ENCODE data around the gene SRL. TPM values are rescaled to one million over a fixed set of nuclear protein-coding genes. Genes with fewer than 3 reads are reported as not detected.
"Not testable (repeated sequence)": the region's sequence is repeated elsewhere in the genome, so short reads cannot be mapped to it uniquely, and the experiment has no call there.

The SRL gene
- total RNA-seq, 1 experiment from 2014 or later, result not detected

DNA sequence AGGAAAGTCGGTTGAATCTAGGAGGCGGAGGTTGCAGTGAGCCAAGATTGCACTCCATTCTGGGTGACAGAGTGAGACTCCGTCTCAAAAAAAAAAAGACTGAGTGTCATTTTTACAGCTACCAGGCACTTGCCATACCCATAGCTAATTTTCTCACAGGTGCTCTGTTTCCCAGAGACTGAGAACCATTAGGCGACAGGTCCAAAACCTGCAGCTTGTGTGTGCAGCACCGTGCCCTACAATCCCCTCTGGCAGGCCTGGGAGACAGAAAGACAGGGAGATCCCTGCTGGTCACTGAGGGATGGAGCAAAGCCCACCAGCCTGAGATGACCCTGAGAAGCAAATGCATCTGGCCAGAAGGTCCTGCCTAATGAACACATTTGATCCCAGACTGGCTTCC, 28.2 kb upstream of the SRL start:
- no peaks in the 10 kb centered on the region; the same call in 1 of the 2 replicates for H3K36me3 ChIP-seq (replicated peaks; ENCODE audit: control insufficient read depth, insufficient read depth, low read length)
- peak; percentile 24 for DNase-seq
- no peaks in the 10 kb centered on the region for H3K27me3 ChIP-seq (ENCODE audit: control insufficient read depth, insufficient read depth, low read length)
- no peak overlapping the region for H3K4me3 ChIP-seq (ENCODE audit: insufficient read depth, low read depth, low read length)

DNA sequence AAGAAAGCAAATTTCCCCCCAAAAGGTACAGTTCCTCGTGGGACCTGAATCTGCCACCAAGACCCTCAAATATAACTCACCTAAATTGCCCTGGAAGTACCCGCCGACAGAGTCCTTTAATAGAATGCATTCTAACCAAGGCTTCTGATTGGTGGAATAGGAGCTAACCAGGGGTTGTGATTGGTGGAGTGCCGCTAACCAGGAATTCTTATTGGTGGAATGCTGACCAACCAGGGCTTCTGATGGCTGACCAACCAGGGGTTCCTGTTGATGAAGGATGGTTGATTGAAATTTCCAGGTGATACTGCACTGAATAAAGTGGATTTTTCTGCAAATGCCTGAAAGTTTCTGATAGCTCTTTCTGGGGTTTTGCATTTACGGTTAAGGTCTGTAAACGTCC, 24.5 kb upstream of the SRL start:
- Histone ChIP-seq H3K4me3 (ENCODE audit: insufficient read depth, low read depth, low read length) (no peak overlapping the region), H3K27me3 (ENCODE audit: control insufficient read depth, insufficient read depth, low read length) (no peaks in the 10 kb centered on the region), H3K36me3 (replicated peaks; ENCODE audit: control insufficient read depth, insufficient read depth, low read length) (peaks cover 5% of the 10 kb centered on the region)
- peak; percentile 88 for DNase-seq

DNA sequence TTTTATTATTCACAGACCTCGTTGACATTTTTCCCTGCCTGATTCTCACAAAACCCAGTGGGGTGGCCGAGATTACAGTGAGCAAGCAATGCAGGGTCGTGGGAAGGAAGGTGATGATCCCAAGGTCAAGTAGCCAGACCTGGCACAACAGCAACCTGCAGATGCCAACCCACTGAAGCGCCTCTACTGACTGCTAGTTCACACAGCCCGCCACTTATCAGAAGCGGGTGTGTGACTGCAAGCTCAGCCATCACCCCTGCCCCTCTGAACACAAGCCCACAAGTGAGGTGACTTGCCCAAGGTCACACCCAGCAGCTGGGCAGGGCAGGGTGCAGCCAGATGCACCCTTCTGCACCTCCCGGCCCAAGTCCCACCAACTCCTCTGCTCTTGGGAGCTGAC, 23.8 kb upstream of the SRL start:
- no peaks in the 10 kb centered on the region for H3K27me3 ChIP-seq (ENCODE audit: control insufficient read depth, insufficient read depth, low read length)
- no peak overlapping the region for H3K4me3 ChIP-seq (ENCODE audit: insufficient read depth, low read depth, low read length)
- H3K36me3 ChIP-seq (replicated peaks; ENCODE audit: control insufficient read depth, insufficient read depth, low read length), result peaks cover 5% of the 10 kb centered on the region
- peak; percentile 25 for DNase-seq

DNA sequence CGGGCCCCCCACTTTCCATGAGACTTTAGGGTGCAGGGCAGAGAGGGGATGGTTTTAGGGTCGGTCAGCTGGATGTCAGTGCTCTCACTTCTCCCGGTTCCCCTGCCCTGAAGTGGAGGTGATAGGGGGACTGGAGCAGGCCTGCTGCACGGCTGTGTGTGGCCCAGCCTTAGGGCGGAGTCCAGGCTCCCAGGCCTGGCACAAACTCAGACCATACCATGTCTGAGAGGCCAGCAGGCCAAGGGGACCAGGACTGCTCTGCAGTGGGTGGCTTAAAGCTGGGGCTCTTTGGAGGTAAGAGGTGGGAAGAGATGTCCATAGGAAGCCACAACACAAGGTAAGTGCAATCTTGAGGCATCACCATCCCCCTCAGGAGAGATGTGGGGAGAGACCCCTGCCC, 22.7 kb upstream of the SRL start:
- Histone ChIP-seq H3K27me3 (ENCODE audit: control insufficient read depth, insufficient read depth, low read length) (no peaks in the 10 kb centered on the region), H3K36me3 (replicated peaks; ENCODE audit: control insufficient read depth, insufficient read depth, low read length) (peaks cover 9% of the 10 kb centered on the region), H3K4me3 (ENCODE audit: insufficient read depth, low read depth, low read length) (no peak overlapping the region)
- peak; percentile 57 for DNase-seq

DNA sequence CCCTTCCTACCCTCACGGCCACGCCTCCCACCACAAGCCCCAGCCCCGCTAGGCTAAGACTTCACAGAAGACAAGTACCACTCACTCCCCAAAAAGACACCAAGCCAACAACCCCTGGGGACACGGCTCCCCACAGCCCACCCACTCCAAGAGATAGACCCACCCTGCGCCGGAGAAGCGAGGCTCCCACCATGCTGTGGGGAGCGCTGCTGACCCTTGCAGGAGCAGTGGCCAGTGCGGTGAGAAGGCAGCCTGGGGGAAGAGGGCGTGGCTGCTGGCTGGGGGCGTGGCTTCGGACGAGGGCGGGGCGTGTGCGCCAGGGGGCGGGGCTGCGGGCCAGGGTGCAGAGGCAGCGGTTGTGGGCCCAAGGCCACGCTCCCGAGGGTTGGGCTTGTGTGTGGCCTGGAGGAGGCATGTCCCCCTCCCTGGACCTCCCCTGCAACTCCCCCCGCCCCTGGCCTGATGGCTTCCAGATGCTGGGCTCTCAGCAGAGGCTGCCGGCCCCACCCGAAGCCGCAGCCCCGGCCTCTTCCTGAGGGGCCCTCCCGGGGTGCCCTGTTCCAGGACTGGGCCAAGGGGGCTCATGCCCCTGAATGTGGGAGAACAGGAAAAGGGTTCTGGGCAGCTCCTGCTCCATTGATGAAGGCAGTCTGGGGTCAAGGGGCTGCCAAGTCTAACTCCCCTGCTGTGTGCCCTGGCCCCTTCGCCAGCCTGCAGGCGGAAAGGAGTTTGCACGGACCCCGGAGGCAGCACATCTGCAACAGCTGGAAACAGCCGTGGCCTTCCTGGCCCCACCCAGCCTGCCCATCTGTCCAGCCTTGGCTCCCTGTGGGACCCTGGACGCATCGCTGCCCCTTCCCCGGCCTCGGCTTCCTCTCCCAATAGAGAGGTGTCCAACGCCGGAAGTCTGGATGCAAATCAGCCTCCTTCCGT, 21.9 kb upstream of the SRL start:
- no peak overlapping the region for H3K4me3 ChIP-seq (ENCODE audit: insufficient read depth, low read depth, low read length)
- H3K36me3 ChIP-seq (replicated peaks; ENCODE audit: control insufficient read depth, insufficient read depth, low read length), result peaks cover 10% of the 10 kb centered on the region
- peak; percentile 99 for DNase-seq
- H3K27me3 ChIP-seq (ENCODE audit: control insufficient read depth, insufficient read depth, low read length), result no peaks in the 10 kb centered on the region

DNA sequence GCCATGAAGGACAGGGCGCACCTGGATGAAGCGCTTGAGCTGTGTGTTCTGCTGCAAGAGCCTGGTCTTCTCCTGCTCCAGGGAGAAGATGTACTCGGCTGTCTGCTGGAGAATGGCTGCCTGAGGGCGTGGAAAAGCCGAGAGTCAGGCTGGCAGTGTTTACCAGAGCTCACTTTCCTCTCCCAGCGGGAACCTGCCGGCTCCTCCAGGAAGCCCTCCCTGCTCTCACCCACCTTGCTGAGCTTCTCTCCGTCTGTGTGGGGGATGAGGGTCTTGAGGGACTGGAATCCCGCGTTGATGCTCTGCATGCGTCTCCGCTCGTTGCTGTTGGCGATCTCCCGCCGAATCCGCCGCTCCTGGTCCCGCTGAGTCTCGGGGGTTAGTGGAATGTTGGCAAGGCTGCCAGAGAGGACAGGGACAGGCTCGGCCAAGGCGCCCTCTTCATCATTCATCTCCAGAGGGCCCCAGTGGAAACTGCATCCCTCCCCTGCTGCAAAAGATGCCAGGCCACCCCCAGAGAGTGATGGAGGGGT, 20.5 kb upstream of the SRL start:
- peak; percentile 40 for DNase-seq
- H3K27me3 ChIP-seq (ENCODE audit: control insufficient read depth, insufficient read depth, low read length), result no peaks in the 10 kb centered on the region
- no peak overlapping the region for H3K4me3 ChIP-seq (ENCODE audit: insufficient read depth, low read depth, low read length)
- peaks cover 10% of the 10 kb centered on the region for H3K36me3 ChIP-seq (replicated peaks; ENCODE audit: control insufficient read depth, insufficient read depth, low read length)

DNA sequence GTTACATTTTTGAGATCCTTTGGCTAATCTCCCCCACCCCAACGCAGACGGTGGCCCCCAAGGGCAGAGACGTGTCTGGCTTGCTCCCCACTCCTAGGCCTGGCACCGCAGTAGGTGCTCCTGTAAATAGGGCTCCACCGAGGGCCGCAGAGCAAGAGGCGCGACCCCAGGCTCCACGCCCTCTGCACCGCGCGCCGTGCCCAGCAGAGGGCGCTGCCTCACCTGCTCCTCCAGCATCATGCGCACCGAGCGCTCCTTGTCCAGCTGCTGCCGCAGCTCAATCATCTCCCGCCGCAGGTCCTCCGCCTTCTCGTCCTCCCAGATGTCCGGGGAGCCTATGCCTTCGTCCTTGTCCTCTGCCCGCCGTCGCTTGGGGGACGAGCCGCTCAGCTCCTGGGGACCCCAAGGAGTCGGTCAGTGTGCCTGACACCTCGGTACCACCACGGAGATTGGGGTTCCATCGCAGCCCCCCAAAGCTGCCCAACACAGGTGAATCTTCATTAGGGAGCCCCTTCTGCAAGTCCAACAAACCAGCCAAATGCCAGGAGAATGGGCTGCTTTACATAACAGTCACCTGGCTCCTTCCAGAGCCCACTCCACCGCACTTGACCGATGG, 19.8 kb upstream of the SRL start:
- Histone ChIP-seq H3K36me3 (replicated peaks; ENCODE audit: control insufficient read depth, insufficient read depth, low read length) (peaks cover 12% of the 10 kb centered on the region), H3K27me3 (ENCODE audit: control insufficient read depth, insufficient read depth, low read length) (no peaks in the 10 kb centered on the region), H3K4me3 (ENCODE audit: insufficient read depth, low read depth, low read length) (no peak overlapping the region)
- peak; percentile 96 for DNase-seq

DNA sequence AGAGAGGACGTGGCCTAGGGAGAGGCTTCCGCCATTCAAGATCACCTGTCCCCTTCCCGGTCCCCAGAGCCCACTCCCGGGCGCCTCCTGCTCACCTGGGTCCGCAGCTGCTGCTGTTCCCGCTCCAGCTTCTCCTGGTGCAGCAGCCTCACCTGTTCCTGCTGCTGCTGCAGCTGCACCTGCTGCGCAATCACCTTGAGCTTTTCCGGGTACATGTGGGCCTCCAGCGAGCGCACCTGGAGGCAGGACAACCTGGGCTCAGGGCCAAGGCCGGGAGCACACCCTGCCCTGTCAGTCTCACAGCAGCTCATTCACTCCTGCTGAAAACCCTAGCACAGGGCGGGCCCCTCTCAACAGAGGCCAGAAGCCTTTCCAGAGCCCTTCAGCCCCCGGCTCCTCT, 18.5 kb upstream of the SRL start:
- H3K4me3 ChIP-seq (ENCODE audit: insufficient read depth, low read depth, low read length), result no peak overlapping the region
- DNase-seq, result peak; percentile 33
- H3K27me3 ChIP-seq (ENCODE audit: control insufficient read depth, insufficient read depth, low read length), result no peaks in the 10 kb centered on the region
- H3K36me3 ChIP-seq (replicated peaks; ENCODE audit: control insufficient read depth, insufficient read depth, low read length), result peaks cover 13% of the 10 kb centered on the region

DNA sequence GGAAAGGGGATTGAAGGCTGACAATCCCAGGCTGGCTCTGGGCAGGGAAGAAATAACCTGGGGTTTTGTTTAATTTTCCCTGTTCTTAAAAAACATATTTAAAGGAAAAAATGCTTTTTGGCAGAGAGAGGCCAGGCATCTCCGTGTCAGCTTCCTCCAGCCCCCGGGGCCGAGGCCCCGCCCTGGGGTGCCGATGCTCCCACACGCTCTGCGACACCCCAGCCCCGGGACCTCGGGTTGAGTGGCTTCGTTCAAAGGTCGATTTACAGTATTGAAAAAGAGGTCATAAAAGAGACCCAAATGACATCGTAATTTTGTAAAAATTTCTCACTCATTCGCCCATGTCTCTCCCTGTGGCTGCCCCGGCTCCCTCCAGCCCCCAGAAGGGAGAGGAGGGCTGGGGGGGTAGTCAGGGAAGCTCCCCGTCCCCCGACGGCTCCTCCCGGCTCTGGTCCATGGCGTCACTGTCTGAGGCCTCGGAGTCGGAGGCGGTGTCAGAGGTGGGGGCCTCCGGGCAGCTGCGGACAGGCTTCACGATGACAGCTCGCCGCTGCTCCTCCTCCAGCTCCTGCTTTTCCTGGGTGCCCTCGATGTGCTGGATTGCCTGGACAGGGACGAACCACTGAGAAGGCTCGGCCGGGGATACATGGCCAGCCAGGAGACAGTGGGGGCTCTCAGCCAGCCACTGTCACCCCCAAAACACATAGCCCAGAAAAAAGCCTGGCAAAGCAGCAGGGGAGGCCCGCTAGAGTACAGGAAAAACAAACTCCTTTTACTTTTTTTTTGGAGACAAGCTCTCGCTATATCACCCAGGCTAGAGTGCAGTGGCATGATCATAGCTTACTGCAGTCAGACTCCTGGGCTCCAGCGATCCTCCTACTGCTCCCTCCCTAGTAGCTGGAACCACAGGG, 16.0 kb upstream of the SRL start:
- Histone ChIP-seq H3K4me3 (ENCODE audit: insufficient read depth, low read depth, low read length) (no peak overlapping the region), H3K27me3 (ENCODE audit: control insufficient read depth, insufficient read depth, low read length) (no peaks in the 10 kb centered on the region), H3K36me3 (replicated peaks; ENCODE audit: control insufficient read depth, insufficient read depth, low read length) (peaks cover 13% of the 10 kb centered on the region)
- peak; percentile 56 for DNase-seq

DNA sequence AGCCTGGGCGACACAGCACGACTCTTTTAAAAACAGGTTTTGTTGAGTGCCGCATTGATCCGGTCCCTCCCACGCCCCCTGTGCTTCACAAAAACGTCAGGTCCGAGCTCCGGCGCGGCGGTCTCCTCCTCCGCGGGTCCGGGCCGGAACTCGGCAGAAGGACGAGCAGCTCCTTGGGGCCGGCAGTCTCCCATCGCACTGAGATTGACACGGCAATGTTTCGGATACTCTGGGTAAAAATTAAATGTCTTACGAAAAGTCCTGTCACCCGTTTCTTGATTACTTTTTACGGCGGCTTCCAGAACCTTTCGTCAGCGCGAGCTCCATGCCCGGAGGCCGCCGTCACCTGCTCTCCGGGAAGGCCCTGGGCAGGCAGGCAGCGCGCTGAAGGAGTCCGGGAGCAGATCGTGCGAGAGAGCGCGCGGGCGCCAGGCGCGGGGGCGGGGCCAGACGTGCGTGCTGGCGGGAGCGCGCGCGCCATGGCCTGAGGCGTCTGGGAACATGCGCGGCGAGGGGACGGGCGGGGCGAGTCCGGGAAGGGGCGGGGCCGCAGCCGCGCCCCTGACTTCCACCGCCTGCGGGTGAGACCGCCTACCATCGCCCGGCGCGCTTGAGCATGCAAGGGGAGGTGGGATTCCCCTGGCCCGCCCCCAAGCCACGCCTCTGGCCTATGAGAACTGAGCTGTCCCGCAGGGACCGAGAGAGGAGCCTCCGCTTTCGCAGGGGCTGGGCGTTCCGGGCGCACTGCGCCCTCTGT, 11.7 kb upstream of the SRL start:
- DNase-seq, result peak; percentile 99
- Histone ChIP-seq H3K4me3 (ENCODE audit: insufficient read depth, low read depth, low read length) (peak overlapping the region; percentile 60), H3K36me3 (replicated peaks; ENCODE audit: control insufficient read depth, insufficient read depth, low read length) (peaks cover 2% of the 10 kb centered on the region), H3K27me3 (ENCODE audit: control insufficient read depth, insufficient read depth, low read length) (no peaks in the 10 kb centered on the region)

DNA sequence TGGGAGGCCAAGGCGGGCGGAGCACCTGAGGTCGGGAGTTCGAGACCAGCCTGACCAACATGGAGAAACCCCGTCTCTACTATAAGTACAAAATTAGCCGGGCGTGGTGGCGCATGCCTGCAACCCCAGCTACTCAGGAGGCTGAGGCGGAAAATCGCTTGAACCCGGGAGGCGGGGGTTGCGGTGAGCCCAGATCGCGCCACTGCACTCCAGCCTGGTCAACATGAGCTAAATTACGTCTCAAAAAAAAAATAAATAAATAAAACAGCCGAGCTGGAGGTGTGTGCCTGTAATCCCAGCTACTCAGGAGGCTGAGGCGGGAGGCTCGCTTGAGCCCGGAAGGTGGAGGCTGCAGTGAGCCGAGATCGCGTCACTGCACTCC, 11.1 kb upstream of the SRL start:
- not testable (repeated sequence) for H3K27me3 ChIP-seq (ENCODE audit: control insufficient read depth, insufficient read depth, low read length); DNase-seq; H3K36me3 ChIP-seq (replicated peaks; ENCODE audit: control insufficient read depth, insufficient read depth, low read length)
- H3K4me3 ChIP-seq (ENCODE audit: insufficient read depth, low read depth, low read length), result peak overlapping the region; percentile 60

DNA sequence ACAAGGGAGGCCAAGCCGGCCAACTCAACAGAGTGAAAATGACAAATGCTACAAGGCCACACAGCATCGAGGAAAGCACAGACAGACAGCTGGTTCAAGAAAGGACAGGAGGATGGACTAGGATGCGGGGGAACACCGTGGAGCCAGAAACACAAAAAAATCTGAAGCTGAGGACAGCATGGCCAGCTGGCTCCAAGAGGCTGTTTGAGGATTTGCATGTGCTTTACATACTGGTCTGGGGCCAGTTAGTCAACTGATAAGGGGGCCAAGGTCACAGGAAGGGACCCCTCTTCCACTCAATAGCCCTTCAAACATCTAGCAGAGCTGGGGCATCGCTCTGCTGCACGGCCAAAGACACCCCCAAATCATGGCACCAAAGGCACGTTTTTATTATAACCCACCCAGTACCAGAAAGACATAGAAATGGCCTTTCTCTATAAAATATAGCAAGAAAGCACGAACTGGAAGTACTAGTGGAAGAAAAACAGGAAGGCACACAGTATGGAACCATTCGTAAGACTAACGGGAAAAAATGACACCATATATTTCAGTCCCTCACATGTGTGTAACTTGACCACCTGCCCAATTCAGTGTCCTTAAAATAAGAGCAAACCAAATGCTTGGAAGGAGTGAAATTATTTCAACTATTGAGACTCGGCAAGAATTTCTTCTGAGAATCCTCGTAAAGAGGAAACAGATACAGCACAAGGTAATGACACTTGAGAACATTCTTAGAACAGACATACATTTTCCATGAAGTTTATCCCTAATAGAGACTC, 7.8 kb upstream of the SRL start:
- Histone ChIP-seq H3K36me3 (replicated peaks; ENCODE audit: control insufficient read depth, insufficient read depth, low read length) (no peaks in the 10 kb centered on the region), H3K27me3 (ENCODE audit: control insufficient read depth, insufficient read depth, low read length) (no peaks in the 10 kb centered on the region), H3K4me3 (ENCODE audit: insufficient read depth, low read depth, low read length) (no peak overlapping the region)
- DNase-seq, result peak; percentile 26

DNA sequence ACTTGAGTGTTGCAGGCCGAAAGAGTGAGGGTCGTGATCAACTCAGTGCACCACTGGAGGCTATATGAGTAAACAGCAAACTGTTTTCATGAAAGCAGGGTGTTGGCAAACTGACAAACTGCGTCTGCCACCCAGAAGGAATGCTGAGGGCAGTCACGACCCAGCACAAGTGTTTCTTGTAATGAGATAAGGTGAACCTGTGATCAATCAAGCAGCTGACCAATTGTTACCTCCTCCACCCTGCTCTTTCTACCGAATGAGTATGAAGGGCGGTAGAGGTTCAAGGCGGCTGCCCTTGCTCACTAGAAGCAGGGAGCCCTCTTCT, 5.5 kb upstream of the SRL start:
- Histone ChIP-seq H3K27me3 (ENCODE audit: control insufficient read depth, insufficient read depth, low read length) (no peaks in the 10 kb centered on the region), H3K4me3 (ENCODE audit: insufficient read depth, low read depth, low read length) (no peak overlapping the region), H3K36me3 (replicated peaks; ENCODE audit: control insufficient read depth, insufficient read depth, low read length) (no peaks in the 10 kb centered on the region)
- DNase-seq, result no peak
